Measurements from ENCODE around the gene DDX1.
"Not testable (repeated sequence)": the region's sequence is repeated elsewhere in the genome, so short reads cannot be mapped to it uniquely, and the experiment has no call there.

Gene DDX1

DNA sequence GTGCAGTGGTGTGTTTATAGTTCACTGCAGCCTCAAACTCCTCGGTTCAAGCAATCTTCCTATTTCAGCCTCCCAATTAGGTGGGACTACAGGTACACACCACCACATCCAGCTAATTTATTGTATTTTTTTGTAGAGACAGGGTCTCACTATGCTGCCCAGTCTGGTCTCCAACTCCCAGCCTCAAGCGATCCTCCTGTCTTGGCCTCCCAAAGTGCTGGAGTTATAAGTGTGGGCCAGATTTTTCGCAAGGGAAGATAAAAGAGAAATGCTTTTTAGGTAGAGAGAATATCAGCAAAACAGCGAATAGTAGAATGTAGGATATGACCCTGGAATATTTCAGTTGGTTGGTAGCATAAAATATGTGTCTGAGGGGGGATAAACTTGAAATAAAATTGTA is 4.3 kb downstream of the DDX1 start:
- DNase-seq = no peak

DNA sequence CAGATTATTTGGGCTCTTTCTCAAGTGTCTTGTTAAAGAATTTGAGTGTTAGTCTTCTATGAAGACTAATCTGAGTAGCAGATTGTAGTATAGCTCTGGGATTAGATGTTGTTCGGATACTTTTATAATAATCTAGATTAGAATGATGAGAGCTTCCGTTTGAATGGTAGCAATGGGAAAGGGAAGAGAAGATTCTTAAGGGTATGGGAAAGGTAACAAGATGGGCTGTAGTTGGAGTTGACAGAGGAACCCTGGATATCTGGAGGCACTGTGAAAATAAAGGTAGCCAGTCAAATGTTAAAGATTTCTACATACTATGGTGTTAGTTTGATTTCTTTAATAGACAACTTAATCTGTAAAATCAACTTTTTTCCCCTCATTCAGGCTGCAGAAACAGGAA is 4.7 kb downstream of the DDX1 start:
- DNase-seq = no peak

DNA sequence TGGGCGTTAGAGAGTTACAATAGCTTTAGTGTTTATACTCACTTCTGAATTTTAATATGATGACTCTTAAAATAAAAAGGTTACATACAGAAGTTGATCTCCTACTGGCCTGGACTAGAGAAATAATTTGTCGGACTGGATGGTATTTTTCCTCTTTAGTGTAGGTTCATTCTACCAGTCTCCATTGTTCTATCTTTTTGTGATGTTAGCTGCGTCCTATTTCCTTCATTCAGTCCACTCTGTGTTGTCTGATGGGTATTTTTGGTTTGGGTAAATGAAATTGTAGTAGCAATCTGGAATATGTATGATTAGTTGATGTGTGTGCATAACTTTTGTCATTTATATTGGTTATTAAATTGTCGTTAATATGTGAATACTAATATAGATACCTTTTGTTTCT is 5.3 kb downstream of the DDX1 start:
- DNase-seq = no peak

DNA sequence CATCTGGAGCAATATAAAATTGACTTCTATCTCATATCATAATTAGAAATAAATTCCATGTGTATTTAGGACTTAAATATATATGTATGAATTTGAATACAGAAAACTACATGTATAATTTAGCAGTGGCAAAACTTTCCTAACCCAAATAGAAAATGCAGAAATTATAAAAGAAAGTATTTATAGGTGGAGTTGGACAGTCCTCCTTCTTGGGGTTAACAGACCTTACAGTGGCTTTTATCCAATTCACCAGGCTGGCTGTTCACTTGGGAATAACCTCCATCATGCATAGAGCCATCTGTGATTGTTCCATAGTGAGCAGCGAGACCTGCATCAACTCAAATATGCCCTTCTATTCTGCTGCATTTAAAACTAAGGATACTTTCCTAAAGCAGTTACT is 8.3 kb downstream of the DDX1 start:
- no peak for DNase-seq

DNA sequence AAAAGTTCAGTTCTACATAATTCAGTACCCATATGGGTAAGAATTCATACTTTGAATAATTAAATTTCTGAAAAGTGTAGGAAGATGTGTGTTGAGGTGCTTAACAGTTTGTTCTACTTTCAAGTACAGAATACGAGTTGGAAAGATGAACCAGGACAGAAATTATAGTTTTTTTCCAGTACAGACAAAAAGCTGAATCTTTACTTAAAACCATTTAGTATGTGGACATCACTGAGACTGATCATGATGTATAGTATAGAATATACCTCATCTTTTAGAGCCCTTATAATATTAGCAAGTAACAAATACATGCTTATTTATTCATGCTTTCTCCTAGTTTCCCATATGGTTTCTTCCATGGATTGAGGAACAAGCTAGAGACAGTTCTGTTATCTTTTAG is 10.0 kb downstream of the DDX1 start:
- DNase-seq = no peak

DNA sequence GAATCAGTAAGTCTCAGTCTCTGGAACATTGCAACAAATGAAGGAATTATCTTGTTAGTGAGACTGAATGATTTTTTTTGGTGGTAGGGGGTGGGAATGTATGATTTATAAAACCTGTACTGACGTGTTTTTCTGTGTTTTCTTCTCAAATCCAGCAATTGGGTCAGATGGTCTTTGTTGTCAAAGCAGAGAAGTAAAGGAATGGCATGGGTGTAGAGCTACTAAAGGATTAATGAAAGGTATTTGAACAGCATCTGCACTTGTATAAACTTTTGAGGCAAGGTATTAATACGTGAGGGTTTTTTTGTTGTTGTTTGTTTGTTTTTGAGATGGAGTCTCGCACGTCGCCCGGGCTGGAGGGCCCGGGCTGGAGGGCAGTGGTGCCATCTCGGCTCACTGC is 10.7 kb downstream of the DDX1 start:
- no peak for DNase-seq

DNA sequence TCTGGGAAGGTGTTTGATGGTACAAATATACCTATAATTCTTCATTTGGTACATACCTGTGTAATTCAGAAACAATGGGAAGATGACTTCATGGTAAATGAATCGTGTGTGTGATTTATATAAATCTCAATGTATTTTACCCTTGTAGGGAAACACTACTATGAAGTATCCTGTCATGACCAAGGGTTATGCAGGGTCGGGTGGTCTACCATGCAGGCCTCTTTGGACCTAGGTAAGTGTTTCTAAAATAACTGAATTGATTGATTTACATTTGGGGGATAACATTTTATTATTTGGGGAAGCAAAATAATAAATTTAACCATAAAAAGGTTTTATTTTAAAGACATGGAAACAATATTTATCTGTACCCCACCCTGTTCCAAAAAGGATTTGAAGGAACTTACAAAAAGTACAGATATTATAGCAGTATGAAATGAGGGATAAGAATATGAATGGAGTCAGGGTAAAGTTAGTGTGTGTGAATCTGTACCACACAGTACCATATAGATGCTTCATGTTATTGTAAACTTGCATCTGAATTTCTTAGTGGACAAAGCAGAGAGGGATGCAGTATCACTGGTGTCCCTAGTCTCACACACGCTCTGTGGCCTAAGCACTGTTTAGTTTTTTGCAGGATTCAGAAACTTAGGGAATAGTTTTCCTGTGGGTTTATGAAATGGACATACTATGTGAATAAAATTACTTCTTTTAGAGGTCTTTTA is 11.5 kb downstream of the DDX1 start:
- DNase-seq = no peak

DNA sequence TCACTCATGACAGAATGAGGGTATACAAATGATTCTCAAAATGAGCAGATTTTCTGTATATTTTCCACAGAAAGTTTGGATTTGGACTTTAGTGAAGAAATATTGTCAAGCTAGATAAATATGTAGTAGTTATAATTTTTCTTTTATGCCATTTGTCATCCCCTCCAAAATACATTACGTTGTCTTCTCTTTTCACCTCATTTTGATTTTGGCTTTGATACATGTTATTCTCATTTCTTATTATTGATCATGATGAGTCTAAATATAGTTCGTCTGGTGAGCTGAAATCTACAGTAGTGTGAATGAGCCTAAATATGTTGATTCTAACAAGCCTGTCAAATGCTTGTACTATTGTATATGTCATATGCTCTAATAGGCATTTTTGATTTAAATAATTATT is 12.3 kb downstream of the DDX1 start:
- DNase-seq = no peak

DNA sequence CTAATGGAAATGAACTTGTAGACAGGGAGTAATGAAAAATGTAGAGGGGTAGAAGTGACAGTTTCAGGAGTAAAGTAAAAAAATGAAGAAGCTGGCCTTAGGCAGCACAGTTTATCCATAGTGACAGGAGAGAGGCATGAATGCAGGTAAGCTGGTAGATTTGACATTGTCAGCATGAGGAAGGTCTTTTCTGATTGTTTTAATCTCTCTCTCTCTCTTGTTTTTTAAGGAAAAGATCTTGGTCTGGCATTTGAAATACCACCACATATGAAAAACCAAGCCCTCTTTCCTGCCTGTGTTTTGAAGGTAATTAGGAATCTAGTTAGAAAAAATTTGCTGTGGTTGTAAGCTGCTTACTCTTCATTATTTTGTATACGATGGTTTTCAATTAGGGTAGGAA is 14.1 kb downstream of the DDX1 start:
- DNase-seq = no peak

DNA sequence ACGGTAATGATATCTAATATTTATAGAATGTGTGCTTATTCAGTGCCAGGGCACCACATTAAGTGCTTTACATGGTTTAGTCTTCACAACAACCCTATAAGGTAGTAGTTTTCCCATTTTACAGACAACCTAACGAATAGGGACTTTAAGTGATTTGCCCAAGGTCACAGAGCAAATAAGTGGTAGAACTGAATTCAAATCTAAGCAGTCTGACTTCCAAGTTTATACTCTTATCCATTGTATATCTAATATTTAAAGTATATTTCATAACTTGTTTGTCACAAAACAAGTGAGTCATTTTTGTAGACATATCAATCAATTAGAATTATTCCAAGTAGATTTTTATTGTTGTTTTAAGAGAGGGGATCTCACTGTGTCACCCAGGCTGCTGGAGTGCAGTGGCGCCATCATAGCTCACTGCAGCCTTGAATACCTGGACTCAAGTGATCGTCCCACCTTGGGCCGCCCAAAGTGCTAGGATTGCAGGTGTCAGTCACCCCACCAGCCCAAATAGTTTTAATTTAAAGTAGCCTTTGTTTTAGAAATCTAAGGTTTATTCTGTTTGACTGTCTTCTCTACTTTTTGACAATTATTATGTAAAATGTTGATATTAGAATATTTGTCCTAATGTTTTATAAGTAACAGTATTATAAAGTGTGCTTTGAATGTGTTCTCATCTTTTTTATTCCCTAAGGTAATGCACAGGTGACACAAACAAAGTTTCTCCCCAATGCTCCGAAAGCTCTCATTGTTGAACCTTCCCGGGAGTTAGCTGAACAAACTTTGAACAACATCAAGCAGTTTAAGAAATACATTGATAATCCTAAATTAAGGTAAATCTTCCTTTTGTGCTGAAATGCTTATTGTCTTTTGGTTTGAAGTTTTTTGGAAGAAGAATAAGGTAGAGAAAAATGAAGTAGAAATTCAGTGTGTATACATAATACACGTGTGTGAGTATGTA is 15.1 kb downstream of the DDX1 start:
- DNase-seq = no peak

DNA sequence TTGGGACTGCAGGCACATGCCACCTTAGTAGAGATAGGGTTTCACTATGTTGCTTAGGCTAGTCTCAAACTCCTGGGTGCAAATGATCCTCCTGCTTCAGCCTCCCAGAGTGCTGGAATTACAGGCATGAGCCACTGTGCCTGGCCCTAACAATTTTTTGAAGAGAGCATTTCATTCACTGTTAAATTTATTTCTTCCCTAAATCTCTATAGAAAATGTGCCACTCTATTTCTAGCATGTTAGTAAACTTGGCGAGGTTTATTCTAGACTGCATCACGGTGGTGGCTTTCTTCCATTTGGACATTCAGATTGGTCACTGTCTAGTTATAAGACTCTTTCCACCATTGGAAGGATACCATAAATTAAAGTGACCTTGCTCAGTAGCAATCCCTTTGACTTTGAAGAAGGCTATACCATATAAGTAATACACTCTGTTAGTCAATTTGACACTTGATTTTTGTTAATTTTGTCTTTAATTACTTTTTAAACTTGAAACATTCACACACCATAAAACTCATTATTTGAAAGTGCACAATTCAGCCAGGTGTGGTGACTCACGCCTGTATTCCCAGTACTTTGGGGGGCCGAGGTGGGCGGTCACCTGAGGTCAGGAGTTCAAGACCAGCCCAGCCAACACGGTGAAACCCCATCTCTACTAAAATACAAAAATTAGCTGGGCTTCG is 16.2 kb downstream of the DDX1 start:
- DNase-seq = no peak

DNA sequence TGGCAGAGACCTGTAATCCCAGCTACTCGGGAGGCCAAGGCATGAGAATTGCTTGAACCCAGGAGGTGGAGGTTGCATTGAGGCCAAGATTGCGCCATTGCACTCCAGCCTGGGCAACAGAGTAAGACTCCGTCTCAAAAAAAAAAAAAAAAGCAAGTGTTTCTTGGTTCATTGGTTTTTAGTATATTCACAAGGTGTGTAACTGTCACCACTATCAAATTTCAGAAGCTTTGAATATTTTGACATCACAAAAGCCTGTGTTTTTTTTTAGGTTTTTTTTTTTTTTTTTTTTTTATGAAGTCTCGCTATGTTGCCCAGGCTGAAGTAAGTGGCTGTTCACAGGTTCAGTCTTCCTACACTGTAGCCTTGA is 16.7 kb downstream of the DDX1 start:
- no peak for DNase-seq

DNA sequence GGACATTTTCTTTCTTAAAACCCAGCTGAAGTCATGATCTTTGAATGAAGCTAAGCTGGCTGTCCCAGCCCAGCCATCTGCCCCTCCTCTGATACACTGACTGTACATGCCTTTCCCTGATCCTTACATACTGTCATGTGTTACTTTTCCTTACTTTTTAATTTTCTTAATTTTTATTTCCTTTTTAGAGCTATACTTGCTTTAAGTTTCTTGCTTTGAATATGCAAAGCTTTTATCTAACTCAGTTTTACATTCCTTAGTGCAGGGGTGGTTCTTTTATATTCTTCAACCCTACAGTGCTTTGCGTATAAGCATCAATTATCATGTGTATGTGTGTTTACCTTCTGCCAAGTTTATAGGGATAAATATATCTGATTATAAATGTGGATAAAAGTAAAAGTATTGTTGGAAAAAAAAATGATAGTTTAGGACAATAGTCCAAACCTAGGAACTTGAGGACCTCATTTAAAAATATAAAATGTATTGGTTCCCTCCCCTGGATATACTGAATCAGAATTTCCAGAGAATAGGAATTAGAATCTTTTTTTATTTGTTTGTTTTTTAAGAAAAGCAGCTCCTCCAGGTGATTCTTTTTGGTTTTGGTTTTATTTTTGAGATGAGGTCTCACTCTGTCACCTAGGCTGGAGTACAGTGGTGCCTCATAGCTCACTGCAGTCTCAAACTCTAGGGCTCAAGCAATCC is 17.8 kb downstream of the DDX1 start:
- DNase-seq = no peak

DNA sequence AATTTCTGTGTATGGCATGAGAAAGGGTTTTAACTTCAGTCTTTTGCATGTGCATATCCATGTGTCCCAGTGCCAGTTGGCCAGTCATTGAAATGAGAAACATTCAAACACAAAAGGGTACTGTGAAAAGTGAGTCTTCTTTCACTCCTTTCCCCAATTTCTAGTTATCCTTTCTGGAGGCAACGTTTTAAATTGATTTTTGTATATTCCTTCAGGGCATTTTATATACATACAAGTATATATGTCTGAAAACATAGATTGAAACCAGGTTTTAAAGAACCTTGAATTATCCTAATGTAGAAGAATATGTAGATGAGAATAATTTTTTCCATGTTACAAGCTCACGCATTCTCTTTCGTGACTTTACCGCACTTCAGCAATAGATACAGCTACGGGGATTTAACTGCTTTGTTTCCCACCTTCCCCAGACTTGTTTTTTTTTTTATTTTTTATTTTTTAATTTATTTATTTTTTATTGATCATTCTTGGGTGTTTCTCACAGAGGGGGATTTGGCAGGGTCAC is 18.8 kb downstream of the DDX1 start:
- no peak for DNase-seq

DNA sequence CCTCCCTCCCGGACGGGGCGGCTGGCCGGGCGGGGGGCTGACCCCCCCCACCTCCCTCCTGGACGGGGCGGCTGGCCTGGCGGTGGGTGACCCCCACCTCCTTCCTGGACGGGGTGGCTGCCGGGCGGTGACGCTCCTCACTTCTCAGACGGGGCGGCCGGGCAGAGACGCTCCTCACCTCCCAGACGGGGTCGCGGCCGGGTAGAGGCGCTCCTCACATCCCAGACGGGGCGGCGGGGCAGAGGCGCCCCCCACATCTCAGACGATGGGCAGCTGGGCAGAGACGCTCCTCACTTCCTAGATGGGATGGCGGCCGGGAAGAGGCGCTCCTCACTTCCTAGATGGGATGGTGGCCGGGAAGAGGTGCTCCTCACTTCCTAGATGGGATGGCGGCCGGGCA is 20.4 kb downstream of the DDX1 start:
- not testable (repeated sequence) for DNase-seq

DNA sequence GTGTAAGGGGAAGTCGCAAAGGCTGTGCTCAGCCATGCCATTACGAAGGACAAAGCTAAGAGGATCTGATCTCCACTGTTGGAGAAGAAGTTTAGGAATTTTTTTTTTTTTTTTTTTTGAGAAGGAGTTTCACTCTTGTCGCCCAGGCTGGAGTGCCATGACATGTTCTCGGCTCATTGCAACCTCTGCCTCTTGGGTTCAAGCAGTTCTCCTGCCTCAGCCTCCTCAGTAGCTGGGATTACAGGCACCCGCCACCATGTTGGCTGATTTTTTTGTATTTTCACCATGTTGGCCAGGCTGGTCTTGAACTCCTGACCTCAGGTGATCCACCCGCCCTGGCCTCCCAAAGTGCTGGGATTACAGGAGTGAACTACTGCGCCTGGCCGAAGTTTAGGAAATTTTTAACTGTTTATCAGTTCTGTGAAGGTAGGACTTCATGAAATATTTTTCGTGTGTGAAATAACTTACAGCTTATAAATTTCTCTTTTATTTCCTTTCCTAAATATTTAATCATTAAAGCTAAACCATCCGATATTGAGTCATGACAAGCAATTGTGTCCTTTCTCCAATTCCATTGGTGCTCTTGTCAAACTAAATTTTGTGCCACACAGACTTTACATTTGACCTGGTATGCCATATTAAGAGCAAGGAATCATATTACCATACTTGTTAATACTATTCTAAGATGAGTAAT is 22.2 kb downstream of the DDX1 start:
- no peak for DNase-seq

DNA sequence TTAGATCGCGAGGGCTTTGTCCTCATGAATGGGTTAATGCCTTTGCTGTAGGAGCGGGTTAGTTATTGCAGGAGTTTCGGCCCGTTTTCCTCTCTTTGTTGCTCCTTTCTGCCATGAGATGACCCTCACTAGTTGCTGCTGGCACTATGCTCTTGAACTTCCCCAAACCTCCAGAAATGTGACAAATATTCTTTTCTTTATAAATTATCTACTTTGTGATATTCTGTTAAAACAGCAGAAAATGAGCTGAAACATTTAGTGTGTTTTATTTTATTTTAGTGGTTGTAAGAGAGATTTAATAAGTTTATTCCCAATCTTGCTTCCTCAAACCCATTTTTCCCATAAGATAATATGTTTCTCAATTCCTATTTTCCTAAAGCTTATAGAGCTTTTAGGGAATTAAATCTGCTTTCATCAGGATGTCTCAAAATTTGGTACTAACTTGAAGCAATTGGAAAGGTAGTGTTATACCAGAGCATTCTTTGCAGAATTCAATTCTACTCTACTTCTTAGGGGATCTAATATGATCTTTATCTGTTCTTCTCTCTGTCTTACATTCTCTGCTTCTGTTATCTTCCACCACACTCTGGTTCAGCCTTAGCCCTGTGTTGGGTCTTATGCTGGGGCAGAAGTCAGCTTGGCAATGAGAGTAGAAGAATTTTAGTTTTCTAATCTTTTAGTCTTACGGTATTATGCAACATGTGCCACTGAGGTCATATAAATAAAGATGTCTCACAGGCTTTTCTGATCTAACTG is 23.1 kb downstream of the DDX1 start:
- DNase-seq = no peak

DNA sequence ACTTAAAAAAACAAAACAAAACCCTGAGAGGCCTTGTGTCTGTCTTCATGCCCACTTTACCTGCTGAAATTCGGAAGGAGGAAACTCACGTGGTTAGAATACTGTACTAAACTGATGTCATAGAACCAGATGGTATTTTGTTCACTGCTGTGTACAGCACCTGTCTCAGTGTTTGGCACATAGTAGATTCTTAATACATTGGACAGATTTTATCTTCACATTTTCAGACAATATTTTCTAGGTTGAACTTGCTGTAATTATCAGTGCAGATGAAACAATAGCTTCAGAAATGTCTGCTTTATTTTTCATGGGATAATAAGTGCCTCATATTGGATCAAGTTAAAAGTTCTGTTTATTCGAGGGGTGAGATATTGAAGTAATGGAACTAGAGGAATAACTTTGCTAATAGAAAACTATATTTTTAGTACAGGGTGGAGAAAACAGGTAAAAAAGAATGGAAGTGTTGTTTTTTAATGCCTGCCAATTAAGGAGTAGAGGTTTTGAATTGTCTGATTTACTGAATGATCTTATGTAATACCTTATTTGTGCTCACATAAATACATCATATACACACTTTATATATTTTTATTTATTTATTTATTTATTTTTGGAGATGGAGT is 23.7 kb downstream of the DDX1 start:
- no peak for DNase-seq

DNA sequence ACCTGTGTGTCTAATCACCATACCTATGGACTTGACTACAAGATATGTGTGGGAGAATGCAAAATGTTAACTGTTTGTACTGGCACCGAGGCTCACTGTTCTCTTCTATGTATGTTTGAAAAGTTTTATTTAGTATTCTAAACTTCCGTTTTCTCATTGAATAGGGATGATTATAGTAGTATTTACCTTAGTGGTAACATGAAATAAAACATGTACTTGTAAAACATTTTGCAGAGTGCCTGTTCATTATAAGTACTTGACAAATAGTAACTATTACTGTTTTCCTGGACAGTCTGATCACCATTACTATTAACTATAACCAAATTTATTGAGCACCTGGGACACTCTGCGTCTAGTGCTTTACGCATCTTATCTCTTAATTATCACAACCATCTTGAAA is 24.8 kb downstream of the DDX1 start:
- no peak for DNase-seq

DNA sequence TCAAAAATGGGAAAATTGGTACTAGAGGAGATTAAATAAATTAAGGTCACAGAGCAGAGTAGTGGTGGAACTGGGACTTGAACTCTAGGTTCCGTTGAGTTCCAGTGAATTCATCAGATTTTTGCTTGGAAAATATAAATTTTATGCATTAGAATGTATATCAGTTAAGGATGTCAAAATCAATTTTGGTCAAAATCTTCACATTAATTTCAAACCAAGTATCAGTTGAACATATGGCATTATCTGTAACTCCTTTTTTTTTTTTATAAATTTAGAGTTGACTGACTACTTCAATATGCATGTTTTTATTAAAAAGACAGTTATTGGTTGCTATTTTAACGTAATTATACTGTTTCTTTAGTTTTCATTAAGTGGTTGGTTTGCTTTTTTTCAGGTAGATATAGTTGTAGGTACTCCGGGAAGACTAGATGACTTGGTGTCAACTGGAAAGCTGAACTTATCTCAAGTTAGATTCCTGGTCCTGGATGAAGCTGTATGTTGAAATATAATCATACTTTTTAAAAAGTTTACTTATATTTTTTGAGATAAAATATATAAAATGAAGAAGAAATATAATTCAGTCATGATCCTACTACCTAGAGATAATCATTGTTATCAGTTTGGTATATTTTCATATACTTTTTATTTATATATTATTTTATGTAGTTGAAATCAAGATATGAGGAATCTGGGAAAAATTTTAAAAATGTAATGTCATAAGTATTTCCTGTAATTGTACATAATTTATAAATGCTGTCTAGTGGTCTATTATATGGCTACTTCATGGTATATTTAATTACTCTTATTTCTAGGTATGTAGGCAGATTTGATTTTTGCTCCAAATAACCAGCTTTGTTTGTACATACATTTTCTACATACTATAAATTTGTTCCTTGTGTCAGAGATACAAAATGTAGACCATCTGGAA is 25.4 kb downstream of the DDX1 start:
- no peak for DNase-seq
